HG02623 (cell line): ENCODE data around the gene PRSS57.
"Not testable (repeated sequence)": the region's sequence is repeated elsewhere in the genome, so short reads cannot be mapped to it uniquely, and the experiment has no call there.

Experiments used
- ATAC-seq: cut with Tn5 transposase; IDR thresholded peaks from one replicate; pipeline ENCODE4 v1.9.1; 2021; ENCODE audit warnings: moderate library complexity; ENCODE audit not compliant: unreplicated experiment

PRSS57 gene

GRCh38 chr19:698529-698928 is 3.3 kb upstream of the PRSS57 start:
- ATAC-seq: not testable (repeated sequence)

GRCh38 chr19:694481-695351 is 536 bp downstream of the PRSS57 start:
- no peak for ATAC-seq

DNA sequence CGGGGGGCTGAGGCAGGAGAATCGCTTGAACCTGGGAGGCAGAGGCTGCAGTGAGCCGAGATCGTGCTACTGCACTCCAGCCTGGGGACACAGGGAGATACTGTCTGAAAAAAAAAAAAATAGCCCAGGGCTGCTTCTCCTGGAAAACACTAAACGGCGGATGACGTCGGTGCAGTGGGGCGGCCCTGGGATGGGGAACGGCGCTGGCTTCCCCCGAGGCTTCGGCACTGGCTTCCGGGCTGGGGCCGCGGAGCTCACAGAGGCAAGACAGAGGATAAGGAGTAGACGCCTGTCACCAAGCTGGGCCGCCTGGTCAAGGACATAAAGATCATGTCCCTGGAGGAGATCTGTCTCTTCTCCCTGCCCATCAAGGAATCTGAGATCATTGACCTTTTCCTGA is 5.0 kb downstream of the PRSS57 start:
- no peak for ATAC-seq

GRCh38 chr19:688992-689391 is 6.3 kb downstream of the PRSS57 start:
- ATAC-seq: no peak

- ATAC-seq: no peak
Observed at GRCh38 chr19:688214-688613, 7.0 kb downstream of the PRSS57 start.

DNA sequence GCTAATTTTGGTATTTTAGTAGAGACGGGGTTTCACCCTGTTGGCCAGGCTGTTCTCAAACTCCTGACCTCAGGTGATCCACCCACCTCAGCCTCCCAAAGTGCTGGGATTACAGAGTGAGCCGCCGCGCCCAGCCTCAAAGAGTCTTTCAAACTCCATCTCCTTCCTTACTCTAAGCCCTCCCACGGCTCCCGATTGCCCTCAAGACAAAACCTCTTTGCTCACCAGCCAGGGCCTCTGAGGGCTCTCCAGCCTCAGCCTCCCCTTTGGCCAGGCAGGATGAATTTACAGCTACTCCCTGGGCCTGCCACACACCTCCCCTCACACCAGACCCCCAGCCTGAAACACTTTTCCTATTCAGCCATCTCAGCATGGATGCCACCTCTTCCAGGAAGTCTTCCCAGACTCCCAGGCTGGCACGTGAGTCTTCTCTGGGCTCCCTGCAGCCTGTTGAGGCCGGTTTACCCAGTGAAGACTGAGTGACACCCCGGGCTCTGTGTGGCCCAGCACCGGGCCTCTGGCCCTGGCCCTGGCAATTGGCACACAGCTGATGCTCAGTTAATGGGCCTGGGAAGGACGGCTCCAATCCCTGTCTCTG is 7.6 kb downstream of the PRSS57 start:
- ATAC-seq: no peak

GRCh38 chr19:686589-687297 is 8.5 kb downstream of the PRSS57 start:
- no peak for ATAC-seq

DNA sequence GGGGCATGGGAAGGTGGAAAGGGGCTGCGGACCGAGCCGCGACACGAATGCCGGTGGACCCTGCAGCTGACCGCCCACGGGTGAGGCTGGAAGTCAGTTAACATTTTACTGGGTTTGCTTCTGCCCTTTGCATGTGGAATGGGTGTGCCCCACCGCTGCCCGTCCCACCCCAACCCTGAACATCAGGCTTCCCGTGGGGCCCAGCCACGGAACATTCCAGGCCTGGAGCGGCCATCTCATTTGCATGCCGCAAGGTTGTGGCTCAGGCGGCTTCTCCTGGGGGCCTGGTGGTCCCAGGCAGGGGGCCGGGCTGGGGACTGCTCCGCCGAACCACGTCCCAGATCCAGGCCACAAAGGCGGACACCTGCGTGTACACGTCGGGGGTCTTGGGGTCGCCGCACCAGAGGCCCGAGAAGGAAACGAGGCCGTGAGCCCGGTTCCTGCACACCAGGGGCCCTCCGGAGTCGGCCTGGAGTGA is 9.8 kb downstream of the PRSS57 start:
- ATAC-seq: no peak

DNA sequence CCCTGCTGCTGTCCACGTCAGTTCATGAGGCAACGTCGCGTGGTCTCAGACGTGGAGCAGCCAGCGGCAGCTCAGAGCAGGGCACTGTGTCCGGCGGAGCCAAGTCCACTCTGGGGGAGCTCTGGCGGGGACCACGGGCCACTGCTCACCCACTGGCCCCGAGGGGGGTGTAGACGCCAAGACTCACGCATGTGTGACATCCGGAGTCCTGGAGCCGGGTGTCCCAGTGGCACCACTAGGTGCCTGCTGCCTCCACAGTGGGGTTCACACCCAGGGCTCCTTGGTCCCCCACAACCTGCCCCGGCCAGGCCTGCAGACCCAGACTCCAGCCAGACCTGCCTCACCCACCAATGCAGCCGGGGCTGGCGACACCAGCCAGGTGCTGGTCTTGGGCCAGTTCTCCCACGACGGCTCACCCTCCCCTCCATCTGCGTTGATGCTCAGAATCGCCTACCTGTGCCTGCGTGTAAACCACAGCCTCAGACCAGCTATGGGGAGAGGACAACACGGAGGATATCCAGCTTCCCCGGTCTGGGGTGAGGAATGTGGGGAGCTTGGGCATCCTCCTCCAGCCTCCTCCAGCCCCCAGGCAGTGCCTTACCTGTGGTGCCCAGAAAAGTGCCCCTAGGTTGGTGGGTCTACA is 12.5 kb downstream of the PRSS57 start:
- no peak for ATAC-seq

GRCh38 chr19:681029-682019 is 13.9 kb downstream of the PRSS57 start:
- no peak for ATAC-seq

GRCh38 chr19:680287-681028 is 14.8 kb downstream of the PRSS57 start:
- ATAC-seq: peak; percentile 56

- peak; percentile 8 for ATAC-seq
Observed at GRCh38 chr19:679418-680286, 15.6 kb downstream of the PRSS57 start.

DNA sequence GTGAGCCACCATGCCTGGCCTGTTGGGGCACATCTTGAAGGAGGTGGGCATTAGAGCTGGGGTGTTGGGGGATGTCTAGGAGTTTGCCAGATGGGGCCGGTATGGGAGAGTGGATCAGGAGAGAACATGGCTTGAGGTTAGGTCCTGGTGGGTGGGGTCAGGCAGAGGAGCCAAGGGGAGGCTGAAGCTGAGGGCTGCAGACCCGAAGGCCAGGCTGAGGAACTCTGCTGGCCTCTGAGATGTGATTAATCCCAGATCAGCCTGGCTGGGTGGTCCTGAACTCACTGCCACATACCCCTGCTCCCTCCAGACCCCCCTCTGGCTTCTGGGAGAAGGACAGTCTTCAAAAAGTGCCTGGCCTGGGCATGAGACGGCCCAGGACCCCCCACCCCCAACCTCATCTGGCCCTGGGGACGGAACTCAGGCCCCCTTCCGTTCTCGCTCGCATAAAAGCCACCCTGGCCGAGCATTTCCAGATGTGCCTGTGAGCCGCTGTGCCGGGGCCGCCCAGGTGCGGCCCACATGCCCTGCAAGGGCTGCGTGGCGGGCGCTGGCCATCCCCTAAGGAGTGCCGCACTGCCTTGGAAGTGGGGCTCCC is 16.4 kb downstream of the PRSS57 start:
- ATAC-seq: no peak

- no peak for ATAC-seq
Observed at GRCh38 chr19:677601-678436, 17.4 kb downstream of the PRSS57 start.

- no peak for ATAC-seq
Observed at GRCh38 chr19:677201-677600, 18.1 kb downstream of the PRSS57 start.

- ATAC-seq: no peak
Observed at GRCh38 chr19:676339-677105, 18.7 kb downstream of the PRSS57 start, which contains the start of gene FSTL3. Gene FSTL3 (plus strand): TSS chr19:676392. CDS start chr19:676424, 32 bp downstream.
